GM19452 (cell line): ENCODE measurements around the gene PISD.

Experiments used
- ATAC-seq: cut with Tn5 transposase; IDR thresholded peaks from one replicate; pipeline ENCODE4 v1.9.1; 2021; ENCODE audit not compliant: unreplicated experiment

PISD gene

DNA sequence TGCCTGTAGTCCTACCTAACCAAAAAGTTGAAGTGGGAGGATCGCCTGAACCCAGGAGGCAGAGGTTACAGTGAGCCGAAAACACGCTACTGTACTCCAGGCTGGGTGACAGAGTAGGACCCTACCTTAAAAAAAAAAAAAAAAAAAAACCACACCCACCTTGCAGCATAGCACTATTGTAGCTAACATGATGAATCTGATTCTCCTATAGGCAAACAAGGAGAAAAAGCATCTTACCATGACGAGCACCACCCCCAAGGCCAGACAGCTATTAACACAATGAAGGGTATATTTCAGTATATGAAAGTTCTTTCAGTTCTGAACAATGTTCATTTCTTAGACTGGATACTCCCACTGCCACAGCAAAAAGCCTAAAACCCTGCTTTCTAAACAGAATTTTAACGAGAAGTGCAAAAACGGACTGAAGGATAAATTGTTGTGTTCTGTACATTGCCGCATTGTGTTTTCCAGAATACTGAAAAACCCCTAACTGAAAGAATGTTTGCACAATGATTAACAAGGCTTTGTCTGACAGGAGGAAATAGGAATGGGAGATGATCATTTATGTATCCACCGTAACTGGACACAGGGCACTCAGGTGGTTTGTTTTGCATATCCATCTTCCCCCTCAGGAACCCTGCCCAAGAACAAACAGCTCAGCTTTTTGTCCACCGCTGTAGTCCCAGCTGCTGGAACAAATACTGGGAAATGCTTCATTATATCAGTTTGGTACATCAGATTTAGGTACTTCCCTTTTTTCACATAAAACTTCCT lies 8.9 kb downstream of the PISD start:
- no peak for ATAC-seq

GRCh38 chr22:31652088-31652487 lies 9.9 kb downstream of the PISD start:
- ATAC-seq = no peak

- ATAC-seq = no peak
Measured at GRCh38 chr22:31651664-31652063, 10.4 kb downstream of the PISD start.

DNA sequence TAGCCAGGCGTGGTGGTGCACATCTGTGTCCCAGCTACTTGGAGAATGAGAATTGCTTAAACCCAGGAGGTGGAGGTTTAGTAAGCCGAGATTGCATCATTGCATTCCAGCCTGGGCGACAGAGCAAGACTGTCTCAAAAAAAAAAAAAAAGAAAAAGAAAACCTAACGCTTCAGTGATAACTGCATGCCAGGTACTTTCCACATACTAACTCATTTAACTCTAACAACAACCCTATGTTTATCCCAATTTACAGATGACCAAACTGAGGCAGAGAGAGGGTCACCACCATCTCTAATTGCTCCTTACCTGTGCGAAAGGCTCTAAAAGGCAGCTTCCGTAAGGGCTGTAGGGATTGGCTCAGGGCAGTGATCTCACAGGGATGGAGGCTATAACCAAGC lies 11.6 kb downstream of the PISD start:
- ATAC-seq = no peak

DNA sequence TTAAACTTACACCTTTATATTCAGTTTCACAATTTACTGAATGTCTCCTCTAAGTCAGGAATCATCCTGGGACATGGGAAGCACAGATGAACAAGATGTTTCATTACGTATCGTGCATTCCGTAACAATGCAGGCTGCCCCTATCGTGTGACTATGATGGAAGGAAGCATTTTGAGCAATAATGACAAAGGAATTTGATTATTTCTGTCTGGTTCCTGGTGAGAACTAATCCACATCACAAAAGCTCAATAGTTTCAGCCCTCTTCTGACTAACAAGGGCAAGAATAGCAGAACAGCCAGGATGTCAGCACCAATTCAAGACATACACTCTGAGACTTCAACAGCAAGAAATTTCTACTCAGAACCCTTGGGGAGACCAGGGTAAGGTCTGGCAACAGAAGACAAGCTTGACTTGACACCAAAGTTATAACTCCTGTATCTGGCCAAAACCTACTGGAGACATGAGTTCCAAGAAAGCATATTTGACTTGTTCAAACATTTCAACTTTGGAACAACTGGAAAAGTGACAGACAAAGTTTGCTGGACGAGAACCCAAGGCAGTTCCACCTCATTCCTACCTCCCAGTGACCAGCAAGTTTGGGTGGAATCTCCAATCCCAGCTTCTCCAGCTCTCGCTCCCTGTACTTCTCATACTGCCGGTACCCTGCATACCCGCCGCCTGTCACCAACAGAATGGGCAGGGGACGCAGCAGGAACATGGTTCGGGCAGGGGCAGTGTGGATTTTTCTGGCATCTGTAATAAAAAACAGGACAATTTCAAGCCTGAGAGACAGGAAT lies 14.3 kb downstream of the PISD start:
- ATAC-seq = no peak

GRCh38 chr22:31647066-31647465 lies 14.9 kb downstream of the PISD start:
- no peak for ATAC-seq

DNA sequence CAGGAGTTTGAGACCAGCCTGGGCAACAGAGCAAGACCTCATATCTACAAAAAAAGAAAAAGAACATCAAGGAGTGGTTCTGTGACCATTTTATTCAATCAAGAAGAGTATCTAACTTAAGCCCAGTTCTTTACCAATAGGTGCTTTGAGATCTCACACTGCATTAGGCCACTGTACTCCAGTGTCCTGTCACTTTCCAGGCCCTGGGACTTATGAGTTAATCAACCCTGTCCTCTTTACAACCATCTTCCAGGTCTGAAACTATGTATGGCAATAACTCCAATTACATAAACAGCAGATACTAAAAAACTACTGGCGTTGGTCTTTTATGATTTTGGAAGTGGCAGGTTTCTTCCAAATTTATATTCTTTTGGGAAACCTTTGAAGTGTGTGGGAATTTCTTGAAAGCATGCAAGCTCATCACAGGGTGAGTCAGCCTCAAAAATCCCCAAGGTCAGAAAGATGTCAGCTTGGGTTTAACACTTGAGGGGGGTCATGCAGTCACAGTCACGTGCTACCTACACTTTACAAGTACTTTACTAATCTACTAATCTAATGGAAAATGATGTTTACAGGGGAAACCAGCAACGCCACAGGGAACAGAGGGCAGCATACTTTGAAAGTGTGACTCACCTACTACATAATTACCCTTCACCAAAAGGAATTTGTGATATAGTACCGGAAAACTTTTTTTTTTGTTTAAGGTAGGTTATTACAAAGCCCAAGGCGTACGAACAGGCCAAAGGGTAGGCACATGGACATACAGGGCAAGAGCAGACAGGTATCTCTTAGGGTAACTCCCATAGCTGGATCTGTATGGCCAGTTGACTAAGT lies 15.6 kb downstream of the PISD start:
- ATAC-seq = peak; percentile 69

DNA sequence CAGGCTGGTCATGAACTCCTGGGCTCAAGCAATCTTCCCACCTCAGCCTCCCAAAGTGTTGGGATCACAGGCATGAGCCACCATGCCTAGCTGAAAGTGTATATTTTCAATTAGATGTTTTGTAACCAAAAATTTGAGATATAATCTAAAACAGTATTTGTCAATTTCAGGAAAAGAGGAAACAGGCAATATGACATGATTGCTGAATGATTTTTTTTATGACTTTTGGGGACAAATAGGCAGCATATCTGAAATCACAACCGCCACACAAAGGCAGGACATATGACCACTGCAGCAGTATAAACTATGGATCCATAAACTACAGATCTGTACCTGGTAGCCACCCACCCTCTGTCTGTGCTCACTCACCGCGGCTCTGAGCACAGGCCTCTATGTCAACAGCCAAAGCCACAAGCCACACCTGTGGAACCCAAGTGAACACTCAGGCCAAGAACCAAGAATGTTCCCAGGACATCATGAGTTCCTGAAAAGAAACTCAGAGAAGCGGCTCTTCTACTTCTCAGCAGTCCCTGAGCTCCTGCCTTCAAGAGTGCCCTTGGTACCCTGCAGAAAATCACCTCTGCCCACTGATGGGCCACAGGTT lies 22.5 kb downstream of the PISD start:
- ATAC-seq = no peak

- no peak for ATAC-seq
Measured at GRCh38 chr22:31637891-31638618, 24.0 kb downstream of the PISD start.

DNA sequence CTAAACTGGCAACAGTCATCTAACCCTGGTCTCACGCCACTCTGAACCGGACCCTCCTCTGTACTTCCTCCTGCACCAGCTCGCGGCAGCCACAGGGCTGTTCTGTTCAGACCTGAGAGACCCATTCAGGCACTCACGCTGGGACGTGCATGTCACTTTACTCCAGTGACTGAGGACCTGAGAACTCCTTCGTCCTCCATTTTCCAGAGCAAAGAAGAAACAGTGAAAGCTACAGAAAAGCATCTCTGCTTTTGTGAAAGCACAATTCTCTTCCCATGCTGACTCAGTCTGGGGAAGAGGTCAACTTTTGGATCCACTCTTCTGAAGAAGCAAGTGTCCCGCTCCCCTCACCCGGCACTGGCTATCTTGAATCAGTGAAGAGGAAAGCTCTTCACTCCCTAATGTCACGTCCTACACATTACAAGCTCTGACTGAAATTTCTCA lies 24.5 kb downstream of the PISD start:
- ATAC-seq = no peak

DNA sequence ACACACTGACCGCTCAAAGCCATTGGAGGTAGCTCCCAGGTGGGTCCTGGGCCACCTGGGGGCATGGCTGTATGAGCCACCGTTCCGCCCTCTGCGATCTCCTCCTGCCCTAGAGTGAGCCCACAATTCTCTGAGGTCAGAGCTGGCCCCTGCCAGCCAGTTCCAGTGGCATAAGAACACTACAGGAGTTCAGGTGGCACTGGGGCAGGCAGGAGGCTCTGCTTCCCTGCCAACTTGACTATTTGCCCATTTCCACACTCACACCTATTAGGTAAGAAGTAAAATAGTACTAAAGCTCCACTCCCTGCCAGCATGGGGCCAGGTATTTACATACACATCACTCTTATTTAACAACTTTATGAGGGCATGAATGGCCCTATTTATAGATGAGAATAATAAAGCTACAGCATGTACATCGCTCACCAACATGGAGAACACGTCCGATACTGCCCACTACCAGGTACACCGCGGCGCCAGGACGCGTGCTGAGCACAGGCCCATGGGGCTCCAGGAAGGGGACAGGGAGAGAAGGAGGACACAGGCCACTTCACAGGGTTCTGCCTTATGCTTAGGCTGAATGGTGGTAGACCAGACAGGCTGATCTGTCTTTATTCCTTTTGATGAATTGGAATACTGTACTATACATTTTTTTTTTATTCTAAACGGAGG lies 26.2 kb downstream of the PISD start:
- ATAC-seq = no peak

DNA sequence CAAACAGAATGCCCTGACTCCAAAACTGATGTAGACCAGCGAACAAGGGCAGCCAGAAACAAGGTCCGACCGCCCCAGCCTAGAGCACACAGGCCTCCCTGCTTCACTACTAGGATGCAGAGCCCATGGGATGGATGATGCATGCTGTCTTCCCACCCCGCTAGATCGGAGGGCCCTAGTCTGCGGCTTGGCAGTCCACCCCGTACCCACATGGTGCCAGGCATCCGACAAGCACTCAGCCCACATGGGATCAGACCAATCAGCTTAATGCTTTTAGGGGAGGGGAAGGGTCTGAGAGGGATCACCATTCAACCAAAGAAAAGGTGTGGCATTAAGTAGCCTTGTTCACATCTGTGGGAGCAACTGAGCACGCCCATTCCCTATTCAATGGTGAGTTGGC lies 30.6 kb downstream of the PISD start:
- no peak for ATAC-seq

DNA sequence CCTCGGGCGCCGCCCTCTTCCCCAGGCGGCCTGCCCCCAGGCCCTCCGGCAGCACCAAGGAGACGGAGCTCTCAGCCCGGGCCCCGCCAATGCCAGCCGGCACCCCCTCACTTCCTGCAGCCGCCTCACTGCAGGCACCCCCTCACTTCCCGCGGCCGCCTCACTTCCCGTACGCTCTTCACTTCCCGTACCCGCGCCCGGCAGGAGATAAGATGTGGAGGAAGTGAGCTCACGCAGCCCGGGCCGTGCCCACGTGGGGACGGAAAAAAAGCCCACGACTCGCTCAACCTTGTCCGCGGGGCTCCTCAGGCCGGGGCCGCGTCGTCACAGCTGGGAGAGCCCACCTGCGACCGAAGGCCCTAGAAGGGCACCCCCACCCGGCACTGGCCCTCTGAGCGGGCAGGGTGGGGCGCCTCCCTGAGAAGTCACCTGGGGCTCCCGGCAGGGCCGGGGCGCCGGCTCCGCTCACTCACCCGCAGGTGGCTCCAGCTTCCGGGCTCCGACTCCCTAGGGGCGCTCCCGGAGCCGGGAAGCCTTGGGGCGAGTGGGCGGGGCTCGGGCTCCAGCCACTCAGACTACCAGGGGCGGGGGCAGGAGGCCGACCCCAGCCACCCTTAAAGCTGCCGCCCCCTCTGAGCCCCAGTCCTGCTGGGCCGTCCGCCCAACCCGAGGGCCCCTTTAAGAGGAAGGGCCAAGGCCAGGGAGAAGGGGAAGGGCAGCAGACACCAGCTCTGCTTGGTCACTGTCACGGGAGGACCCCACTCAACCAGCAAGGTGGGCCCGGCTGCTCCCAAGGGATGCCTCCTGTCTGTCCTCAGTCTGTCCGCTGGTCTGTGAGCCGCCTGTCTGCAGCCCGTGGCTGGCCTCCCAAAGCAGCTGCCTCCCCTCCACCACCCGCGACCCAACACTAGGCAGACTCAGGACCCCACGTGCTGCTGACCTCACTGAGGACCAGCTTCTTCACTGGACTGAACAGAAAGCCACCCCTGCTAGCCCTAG lies 31.4 kb downstream of the PISD start:
- peak; percentile 52 for ATAC-seq

DNA sequence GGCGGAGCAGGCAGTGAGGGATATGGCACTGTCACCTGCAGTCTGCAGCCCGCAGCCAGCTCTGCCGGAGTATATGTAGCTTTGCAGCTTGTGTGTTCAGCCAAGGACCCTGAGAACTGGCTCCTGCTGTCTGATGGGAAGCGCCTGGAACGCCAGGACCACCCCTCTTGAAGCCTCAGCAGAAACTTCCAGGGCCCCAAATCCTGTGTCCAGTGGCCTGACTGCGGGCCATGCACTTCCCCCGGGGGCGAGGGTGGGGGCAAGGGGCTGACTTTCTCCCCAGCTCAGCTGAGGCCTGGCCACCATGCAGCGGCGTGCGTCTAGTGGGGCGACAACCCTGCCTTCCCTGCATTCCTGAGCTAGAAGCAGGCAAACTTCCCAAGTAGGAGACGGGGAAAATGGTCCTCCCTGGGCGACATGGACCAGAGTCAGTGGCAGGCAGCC lies 32.3 kb downstream of the PISD start:
- no peak for ATAC-seq

- ATAC-seq = no peak
Measured at GRCh38 chr22:31628969-31629708, 32.9 kb downstream of the PISD start.

DNA sequence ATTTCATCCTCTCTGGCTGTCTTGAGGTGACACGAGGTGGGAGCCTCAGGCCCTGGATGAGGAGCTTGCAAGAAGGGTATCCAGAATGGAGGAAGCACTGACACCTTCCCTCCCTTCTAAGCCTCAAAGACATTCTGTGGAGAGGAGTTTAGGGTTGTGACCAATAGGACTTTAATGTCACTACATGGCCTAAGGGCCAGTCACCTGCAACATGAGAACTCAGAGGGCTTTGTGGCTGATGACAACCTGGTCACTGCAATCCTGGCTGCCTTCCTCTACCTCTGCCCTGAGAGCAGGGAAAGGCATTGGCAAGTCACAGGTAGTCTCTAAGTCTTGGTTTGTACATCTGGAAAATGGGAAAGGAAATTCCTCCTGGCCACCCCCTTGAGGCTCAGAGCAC lies 33.7 kb downstream of the PISD start:
- no peak for ATAC-seq

DNA sequence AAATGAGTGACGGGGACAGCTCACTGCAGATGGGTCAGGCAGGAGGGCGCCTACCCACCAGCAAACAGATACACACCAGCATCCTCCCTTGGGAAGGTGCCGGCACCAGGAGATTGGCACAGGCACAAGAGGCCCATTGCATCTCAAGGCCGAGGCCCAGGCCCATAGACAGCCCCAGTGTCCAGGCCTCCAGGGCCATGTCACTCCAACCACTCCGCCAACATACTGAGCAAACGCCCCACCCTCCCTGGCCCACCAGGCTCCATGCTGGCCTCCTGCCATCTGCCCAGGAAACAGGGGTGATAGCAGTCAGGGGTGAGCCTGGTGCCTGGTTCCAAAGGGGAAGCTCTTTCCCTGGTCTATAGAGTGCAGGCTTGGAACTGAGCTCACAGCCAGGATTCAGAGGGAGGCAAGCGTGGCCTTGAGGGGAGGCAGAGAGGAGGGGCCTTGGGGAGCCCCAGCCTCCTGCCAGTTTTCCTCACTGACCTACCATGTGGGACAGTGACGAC lies 34.7 kb downstream of the PISD start:
- no peak for ATAC-seq
